Pulmonary artery endothelial cell (primary cell): ENCODE data around the gene FAM162B. TPM values are rescaled to one million over a fixed set of nuclear protein-coding genes. Genes with fewer than 3 reads are reported as not detected.
"Not testable (repeated sequence)": the region's sequence is repeated elsewhere in the genome, so short reads cannot be mapped to it uniquely, and the experiment has no call there.

ENCODE experiments used
- DNase-seq: peaks from one replicate; pipeline ENCODE4 v3.0.0-alpha.2; 2011; ENCODE audit warnings: low read depth, low spot score
- total RNA-seq: library from RNA; depleted of rRNA; stranded (reverse); fragments of >200 nt; gene quantifications from 2 replicates; pipeline ENCODE4 v1.2.3, GENCODE V29; 2014

Gene FAM162B
- 0.07 and 0.35 TPM in 2 replicates for total RNA-seq

DNA sequence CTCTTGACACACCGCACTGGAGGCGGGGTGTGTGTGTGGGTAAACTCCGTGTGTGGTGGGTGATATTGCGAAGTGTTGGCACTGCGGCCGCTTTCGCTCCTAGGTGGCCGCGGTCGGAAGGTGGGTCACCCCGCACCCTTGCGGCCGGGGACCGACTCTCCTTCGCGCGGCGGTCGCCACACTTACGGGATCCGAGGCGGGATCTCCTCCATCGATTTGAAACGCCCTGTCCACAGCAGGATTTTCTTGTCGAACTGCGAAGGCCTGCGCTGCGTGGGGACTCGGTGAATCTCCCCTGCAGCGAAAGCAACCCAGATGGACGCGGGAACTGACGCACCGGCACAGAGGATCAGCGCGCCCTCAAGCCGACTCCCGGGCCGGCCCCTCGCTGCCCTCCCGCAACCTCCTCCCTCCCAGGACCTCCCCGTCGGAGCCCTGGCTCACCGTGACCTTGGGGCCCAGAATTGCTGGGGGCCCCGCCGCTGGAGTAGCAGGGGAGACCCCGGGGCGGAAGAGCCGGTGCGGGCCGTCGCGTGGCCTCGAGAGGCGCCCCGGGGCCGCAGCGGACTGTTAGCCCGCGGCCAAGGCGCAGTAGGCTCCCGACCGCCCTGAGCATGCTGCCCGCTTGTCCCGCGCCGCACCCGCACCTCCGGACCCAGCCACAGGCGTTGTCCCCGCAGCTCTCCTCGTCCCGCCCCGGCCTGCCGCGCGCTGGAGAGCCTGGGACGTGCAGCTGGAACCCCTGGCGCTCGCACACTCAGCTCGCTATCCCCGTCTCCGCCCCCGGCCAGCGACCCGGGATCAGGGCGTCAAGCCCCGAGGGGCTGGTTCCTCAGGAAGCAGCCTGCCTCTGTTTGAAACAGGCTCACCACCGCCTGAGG, at the start of gene FAM162B:
Gene FAM162B (minus strand): TSS at position 759 of the 881 bp plus-strand sequence. CDS start 143 bp downstream, at position 616.
- no peak for DNase-seq

DNA sequence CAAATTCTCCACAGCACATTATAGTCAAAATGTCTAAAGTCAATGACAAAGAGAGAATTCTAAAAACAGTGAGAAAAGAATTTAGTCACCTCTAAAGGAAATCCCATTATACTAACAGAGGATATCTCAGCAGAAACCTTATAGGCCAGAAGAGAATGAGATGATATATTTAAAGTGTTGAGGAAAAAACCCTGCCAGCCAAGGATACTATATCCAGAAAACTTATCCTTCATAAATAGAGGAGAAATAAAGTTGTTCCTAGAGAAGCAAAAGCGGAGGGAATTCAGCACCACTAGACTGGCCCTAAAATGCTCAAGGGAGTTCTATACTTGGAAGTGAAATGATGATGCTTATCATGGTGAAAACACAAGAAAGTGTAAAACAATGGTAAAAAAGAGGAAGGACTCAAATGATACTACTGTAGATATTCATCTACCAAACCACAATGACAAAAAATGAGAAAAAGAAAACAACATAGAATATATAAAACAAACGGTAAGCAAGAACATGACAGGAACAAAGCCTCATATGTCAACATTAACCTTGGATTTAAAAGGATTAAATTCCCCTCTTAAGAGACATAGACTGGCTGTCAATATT, 46.6 kb upstream of the FAM162B start:
- no peak for DNase-seq

DNA sequence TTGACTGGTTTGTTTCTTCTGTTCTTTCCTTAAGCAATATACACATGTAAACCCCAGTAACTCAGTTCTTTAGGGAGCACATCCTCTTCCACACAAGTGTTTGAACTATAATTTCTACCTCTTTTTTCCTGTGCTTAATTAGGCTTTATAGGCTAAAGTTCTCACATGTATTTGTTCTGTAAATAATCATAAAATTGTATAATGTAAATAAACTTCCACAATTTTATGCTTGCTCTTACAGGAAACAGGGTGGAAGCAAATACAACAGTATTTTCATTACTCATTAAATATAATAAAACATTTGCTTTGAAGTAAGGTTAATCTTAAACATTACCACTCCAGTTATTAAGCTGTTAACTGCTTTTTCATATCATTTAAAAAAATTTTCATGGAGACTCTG, 36.5 kb upstream of the FAM162B start:
- DNase-seq = no peak

DNA sequence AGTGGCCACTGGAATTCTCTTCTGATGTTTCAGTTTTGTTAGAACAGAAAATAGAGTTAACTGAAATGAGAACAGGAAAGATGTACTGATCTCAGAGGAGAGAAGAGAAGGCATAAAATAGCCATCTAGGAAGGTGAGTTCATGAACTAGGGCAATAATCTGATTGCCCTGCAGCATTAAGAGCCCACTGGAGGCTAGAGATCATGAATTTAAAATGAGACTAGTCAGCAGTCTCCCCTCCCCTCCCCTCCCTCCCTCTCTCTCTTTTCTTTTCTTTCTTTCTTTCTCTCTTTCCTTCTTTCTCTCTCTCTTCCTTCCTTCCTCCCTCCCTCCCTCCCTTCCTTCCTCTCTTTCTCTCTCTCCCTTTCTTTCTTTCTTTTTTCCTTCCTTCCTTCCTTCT, 34.4 kb upstream of the FAM162B start:
- no peak for DNase-seq

DNA sequence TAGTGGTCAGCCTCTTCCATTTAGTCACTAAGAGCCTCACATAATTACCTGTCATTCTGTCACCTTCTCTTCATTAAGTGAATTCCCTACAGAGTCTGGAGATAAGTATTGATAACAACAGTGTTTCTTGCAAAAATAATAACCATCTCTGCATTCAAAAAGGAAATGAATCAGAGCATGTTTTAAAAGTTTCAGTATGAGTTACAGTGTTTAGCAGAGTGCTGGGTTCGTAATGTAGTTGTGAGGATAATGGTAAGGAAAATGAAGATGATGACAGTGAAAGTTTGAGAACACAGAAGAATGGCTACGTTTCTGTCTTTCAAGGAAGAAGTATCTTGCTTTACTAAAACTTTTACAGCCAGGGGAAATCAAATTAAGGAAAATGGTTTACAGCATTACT, 32.1 kb upstream of the FAM162B start:
- DNase-seq = no peak

DNA sequence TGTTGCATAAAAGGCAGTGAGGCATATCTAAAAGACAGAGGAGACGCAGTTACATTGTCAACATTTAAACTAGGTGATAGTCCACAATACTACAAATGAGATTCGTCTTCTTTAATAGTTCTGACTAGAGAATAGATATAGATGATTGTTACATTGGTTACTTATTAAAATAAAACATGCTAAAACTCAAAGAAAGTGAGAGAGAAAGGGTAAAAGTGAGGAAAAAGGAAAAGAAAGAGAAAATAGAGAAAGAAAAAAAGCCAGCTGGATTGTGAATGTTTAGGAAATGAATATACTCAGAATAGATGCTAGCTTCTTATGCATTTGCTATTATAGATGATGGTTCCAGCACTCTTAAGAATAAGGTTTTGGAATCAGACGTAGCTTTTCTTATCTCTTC, 27.7 kb upstream of the FAM162B start:
- DNase-seq = no peak

DNA sequence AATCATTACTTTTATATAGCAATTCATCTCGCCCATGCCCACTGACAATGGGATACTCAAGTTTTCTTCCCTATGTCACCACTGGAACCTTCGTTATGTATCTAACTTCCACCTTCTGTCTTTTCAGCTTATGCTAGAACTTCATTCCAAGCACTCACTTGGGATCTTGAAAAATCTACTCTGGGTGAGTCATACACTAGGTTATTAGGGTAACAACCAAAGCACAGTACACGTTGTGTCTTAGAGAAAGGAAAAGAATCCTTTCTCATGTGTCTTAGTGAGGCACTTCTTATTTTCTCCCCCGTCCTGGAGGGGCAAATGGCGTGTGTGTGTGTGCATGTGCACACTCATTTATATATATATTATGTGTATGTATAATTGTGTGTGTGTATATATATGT, 18.3 kb upstream of the FAM162B start:
- no peak for DNase-seq

DNA sequence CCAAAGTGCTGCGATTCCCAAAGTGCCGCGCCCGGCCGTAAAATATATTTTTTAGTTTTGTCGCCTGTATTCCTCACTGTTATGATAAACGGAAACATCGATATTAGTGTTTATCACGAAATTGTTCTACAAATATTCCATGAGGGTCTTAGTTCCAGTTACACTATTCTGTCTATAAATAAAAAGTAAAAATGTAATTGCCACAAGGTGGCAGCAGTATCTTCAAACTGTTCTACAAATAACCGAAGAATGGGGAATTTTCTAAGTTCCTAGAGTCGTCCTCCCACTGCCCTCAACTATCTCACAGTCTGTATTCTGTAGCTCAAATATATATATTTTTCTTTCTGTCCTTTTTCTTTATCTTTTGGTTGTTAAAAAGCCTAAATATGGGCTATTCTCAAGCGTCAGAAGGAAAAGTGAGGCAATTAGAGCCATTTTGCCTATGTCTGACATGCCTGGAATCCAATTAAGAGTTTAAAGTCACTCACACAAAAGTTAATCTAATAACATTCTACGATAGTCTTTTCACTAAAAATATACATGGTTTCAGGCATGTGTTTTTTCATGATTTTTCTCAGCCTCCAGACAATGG, 14.2 kb upstream of the FAM162B start:
- no peak for DNase-seq

DNA sequence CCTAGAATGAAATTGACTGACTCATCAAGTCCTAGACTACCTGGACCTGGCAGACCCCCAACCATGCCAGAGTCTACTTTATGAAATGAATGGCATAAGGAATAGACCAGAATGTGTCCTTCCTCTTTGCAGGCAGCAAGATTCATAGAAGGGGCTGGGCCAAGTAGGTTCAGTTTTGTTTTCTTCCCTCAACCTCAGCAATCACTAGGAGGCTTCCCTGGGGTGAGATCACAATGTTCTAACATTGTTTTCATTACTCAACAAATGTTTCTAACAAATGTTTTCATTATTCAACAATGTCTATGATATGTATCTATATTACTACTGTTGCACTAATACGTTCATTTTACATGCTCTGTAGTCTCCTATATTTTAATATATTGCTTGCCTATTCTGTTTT, 8.4 kb upstream of the FAM162B start:
- DNase-seq = no peak

DNA sequence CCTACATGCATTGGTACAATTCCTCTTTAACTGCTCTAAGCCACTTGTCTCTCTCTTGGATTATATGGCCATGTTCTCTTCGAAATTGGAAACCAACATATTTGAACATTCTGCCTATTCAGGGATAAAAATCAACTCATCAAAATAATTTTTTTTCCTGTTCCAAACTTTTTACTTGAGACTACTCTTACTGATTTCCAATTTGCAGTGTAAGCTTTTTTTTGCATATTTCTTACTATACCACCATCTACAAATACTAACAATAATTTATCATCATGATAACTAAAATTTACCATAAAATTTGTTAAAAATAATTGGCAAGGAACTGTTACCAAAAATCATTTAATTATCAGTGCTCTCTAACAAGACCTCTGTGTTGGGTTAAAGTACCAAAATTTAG, 6.9 kb upstream of the FAM162B start:
- DNase-seq = no peak

DNA sequence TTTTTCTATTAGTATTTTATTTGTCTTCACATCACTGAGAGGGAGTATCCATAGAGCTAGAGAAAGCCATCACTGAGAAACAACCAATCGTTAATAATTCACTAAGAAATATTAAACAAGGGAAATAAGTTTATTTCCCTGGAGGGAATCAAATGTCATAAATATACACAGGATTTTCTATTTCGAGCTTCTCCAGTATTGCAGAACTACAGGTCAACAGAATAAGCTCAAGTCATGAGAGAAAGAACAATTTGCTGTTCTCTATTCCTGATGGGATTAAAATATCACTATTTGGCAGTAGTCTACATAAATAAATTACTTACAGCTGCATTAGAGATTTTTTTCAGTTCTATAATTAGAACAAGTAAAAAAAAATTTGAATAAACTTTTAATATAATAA, 2.2 kb upstream of the FAM162B start:
- no peak for DNase-seq

DNA sequence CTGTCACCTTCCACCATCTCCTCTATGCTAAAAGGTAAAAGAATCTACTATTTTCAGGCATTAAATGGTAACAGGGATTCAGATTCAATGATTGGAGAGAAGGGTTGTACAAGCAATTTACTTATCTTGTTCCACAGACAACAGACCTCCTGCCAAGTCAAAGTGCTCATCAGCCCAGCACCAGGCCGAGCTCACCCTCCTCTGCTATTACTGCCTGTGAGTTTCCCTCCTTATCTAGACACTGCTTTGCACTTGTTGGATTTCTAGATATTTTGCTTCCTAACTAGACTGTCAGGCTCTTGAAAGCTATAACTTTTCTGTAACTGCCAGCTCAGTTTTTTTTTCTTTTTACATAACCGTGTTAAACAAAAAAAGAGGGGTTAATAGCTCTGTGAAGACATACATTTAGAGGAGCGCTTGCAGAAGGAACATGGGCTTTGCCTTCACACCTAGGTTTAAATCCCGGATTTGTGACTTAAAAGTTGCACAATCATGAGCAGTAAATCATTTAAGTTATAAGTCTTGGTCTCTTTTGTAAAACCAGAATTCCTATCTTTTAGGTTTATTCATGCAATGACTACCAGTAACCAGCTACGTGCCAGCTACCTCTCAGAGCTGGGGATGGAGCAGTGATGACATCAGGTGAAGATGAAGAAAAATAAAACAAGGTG, 1.1 kb upstream of the FAM162B start:
- DNase-seq = no peak

DNA sequence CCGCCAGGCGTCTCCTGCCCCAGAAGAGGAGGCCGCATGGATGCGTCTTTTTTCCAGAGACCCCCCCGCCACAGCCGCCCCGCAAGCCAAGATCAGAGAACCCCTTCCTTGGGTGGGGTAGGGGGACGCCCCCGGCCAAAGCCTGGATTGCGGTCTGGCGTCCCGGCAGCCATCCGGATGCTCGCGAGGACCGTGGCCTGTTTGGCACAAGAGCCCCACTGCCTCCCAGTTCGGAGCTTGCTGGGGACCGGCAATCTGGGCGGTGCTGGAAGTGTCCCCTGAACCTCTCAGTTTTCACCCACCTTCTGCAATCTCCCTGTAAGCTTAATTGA, 924 bp downstream of the FAM162B start:
- no peak for DNase-seq

DNA sequence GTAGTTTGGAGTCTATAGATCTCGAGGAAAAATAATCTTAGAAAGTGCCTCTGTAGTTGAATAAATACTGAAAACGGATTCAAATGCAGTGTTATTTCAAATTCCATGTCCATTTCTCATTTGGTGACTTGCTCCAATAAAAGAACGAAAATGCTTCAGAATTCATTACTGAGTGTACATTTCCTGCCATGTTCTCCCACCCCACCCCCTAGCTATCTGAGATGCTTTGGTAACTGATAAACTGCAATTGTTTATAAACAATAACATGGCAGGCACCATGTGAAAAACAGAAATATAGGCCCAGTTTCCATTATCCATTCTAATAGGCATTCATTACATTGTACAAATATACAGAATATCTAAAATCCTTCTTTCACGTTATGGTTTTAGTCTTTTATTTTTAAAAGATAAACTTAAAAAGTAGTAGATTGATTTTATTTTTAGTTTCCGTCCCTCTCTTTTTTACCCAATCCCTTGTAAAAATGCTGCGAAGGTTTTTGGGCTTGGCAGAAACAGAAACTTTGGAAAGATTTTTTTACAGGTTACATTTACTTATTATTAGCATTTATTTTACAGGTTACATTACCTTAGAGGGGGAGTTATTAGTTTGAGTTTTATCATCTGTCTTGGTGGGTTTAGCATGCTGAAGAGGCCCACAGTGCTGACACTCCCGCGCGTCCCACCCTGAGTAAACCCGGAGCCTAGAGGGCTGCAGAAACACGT, 1.5 kb downstream of the FAM162B start:
- DNase-seq = no peak

DNA sequence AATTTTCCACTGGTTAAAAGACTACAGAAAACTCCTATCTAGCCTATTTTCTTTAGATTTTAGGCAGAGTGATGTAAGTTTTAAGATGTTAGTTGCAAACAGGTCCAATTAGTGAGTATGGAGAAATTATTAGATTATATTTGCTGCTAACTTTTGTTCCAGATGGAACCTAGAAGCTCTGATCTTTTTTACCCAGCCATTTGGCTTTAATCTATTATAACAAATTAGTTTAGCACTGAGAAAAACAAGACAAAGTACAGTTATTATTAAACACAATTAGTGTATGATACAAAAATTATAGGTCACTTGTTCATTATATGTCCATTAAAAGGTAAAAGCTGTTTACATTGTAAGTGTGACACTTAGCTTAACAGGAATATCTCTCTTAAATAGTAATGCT, 2.5 kb downstream of the FAM162B start:
- DNase-seq = no peak

DNA sequence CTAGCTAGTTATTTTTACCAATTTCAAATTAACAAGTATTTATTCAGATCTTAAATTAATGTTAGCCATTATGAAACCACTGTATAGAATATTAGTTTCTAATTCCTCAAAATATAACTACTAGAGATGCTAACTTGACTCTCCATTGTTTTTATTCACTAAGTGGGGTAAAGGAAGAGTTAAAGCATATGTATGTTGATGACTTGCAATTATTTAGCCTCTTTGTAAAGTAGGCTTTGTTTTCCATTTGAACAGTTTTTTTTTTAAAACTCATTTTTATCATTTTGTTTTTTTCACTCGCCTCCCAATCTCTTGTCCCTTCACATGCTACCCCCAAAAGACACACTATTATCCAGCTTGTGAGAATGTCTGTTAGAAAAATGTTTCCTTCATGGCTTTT, 3.3 kb downstream of the FAM162B start:
- DNase-seq = no peak

DNA sequence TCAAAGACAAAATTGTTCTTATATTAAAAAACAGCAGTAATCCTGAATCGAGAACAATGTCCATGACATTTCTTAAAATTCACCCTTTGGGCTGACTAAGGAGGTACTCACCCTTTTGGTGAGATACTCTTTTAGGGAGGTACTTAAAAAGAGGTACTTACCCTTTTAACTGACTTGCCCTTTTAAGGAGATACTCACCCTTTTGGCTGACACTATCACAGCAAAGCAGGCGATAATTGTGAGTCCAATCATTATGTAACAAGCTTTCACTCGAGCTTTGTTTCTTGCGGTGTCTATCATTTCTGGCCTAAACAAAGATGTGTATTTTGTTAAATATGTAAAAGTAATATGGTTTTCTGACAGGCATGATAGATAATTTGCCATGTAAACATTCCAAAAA, 3.7 kb downstream of the FAM162B start:
- no peak for DNase-seq

DNA sequence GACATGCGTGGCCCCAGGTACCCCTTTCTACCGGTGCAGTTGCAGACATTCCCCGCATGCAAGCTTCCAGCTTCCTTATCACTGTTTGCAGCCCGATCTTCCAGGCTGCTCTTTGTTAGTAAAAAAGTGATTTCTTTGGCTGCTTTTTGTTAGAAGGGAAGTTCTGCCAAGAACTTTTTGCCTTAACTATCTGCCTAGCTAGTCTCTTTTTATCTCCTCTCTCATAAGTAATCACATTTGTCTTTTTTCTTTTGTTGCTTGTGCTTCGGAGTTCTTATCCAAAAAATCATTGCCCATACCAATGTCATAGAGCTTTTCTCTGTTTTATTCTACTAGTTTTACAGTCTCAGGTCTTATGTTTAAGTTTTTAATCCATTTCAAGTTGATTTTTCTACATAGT, 20.3 kb downstream of the FAM162B start:
- DNase-seq = no peak

DNA sequence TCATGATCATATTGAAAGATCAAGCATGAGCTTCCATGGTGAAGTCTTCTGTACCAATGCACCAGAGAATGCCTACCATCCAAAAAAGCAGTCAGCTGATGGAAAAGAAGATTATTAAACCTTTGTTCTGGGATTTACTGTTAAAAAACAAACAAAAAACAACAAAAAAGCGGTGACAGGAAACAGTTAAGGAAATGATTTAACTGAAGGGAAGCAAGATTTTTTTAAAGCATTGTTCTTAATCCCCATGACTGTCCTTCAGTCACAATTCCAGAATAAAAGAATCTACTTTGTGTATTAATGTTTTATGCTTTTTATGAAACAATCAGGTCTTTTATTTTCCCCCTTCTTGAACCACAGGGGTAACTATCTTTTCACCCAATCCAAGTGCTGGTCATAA, 23.9 kb downstream of the FAM162B start:
- peak; percentile 20 for DNase-seq

DNA sequence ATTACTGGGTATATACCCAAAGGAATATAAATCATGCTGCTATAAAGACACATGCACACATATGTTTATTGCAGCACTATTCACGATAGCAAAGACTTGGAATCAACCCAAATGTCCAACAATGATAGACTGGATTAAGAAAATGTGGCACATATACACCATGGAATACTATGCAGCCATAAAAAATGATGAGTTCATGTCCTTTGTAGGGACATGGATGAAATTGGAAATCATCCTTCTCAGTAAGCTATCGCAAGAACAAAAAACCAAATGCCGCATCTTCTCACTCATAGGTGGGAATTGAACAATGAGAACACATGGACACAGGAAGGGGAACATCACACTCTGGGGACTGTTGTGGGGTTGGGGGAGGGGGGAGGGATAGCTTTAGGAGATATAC, 25.0 kb downstream of the FAM162B start:
- not testable (repeated sequence) for DNase-seq

DNA sequence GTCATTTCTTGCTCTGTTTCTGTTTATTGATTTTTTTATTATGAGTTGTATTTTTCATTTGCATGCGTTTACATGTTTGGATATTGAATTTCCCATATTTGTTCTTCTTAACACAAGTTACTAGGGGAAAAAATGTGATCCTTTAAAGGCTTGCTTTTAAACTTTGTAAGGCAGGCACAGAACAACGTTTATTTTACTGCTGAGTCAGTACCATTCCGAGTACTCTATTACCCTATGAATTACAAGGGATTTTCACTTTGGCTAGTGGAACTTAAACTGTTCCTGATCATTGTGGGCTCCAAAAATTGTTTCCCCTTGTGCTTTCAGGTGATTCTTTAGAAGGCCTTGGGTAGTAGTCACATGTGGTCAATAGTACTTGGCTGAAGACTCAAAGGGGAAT, 28.5 kb downstream of the FAM162B start:
- no peak for DNase-seq

DNA sequence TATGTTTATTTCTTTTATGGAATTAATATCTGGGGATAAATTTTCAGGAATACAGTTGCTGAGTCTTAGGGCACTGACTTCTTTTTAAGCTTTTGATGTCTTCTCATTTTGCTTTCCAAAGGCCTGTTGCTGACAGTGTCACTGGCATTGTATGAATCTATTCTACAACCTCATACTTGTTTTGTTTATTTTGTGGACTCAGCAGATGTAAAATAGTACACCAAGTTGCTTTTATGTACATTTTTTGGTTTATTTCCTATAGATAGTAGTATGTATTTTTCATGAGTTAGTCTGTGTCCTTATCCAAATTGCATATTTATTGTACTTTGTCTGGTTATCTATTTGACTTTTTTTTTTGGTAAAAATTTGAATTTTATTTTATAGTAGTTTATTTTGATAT, 35.0 kb downstream of the FAM162B start:
- DNase-seq = no peak
